ENCODE results near the gene BOC.

DNA sequence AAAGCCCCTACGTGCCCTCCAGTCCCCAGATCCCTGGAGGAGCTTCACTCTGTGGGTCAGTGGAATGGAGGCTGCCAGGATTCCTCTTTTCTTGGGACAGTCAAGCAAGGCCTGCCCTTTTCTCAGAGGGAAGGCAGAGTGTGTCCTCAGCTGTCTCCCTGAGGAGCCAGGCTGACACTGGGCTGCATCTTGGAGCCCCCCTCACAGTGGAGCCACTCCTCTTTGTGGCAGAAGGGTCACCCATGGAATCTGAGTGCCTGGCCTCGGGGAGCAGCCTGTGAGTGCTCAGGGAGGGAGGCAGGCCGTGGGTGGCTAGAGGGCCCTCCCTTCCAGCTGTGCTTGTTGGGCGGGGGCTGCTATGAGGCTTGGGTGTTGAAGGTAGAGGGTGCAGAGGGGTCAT, 41.2 kb downstream of the BOC start:
- TF ChIP-seq, protein P1, sequence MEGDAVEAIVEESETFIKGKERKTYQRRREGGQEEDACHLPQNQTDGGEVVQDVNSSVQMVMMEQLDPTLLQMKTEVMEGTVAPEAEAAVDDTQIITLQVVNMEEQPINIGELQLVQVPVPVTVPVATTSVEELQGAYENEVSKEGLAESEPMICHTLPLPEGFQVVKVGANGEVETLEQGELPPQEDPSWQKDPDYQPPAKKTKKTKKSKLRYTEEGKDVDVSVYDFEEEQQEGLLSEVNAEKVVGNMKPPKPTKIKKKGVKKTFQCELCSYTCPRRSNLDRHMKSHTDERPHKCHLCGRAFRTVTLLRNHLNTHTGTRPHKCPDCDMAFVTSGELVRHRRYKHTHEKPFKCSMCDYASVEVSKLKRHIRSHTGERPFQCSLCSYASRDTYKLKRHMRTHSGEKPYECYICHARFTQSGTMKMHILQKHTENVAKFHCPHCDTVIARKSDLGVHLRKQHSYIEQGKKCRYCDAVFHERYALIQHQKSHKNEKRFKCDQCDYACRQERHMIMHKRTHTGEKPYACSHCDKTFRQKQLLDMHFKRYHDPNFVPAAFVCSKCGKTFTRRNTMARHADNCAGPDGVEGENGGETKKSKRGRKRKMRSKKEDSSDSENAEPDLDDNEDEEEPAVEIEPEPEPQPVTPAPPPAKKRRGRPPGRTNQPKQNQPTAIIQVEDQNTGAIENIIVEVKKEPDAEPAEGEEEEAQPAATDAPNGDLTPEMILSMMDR (conservative IDR thresholded peaks at IDR 0.05 in 1 of 2, IDR thresholded peaks at IDR 0.05 in 1 of 2; ENCODE audit: low read depth in 1 of 2, low read length in 2 of 2), result no peak
- no peak for TF ChIP-seq EZH2 (IDR thresholded peaks at IDR 0.05; ENCODE audit: low read length, missing control alignments)

Measured in fibroblast of lung (primary cell).